GM21717 (cell line): ENCODE measurements around the gene FER.
"Not testable (repeated sequence)": the region's sequence is repeated elsewhere in the genome, so short reads cannot be mapped to it uniquely, and the experiment has no call there.

ENCODE experiments used
- ATAC-seq: cut with Tn5 transposase; IDR thresholded peaks from one replicate; pipeline ENCODE4 v1.9.1; 2021; ENCODE audit warnings: mild to moderate bottlenecking, moderate library complexity; ENCODE audit not compliant: unreplicated experiment

FER gene

GRCh38 chr5:109028608-109029299 lies 281.1 kb downstream of the FER start:
- ATAC-seq, result peak; percentile 83

GRCh38 chr5:109029847-109030246 lies 282.1 kb downstream of the FER start:
- no peak for ATAC-seq

GRCh38 chr5:109030360-109031143 lies 282.9 kb downstream of the FER start:
- no peak for ATAC-seq

GRCh38 chr5:109034306-109034705 lies 286.6 kb downstream of the FER start:
- ATAC-seq, result no peak

DNA sequence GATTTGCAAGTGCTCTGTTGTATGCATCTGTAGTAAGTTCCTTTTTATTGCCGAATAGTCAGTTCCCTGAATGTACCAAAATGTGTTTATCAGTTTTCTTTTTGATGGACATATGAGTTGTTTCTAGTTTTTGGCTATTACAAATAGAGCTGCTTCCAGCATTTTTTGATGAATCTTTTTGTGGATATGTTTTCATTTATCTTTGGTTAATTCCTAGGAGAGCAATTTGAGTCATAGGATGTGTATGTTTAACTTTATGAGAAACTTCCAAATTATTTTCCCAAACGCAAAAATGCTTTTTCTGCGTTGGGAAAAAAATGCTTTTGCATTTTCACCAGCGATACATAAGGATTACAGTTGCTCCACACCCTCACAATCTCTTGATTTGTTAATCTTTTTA lies 287.7 kb downstream of the FER start:
- no peak for ATAC-seq

DNA sequence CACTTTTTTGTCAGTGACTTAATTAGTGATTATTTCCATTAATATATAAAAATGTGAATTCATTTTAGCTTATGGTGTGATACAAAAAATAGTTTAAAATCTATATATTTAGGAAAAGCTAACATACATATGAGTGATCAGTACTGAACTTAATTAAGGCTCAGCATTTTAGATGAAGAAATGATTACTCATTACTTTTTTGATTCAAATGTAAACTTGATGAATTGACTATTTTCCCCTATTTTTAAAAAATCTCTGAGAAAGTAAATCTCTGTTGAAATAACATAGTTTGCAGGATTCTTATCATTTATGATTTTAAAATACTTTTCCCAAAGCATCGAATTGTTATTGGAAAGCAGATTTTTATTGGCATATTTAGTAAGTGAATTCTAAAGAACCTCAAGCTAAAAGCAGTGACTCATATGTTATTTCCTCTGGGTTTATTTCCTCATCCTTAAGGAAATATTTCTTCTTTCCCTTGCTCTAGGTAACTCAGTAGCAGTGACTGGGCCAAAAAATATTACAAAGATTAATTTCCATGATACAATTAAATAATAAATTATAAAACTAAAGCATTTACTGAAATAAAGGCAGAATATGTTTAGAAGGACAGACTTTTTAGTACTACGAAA lies 290.6 kb downstream of the FER start:
- no peak for ATAC-seq

DNA sequence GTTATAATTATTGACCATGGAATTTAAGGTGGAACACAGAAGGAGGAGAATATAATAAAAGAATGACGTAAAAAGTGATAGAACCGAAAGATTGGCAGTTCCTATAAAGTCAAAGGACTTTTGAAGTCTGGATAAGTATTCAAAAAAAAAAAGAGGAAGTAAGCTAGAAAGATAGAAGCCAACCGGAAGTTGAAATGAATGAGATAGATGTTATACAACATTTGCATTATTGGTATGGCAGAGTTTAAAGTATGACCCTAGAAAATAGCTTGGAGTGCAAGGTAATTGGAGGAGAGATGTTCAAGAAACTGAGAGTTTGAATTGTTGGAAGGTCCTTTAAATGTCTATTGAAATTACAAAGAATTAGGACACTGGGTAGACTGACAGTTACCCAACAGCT lies 293.6 kb downstream of the FER start:
- no peak for ATAC-seq

GRCh38 chr5:109045710-109046109 lies 298.0 kb downstream of the FER start:
- no peak for ATAC-seq

DNA sequence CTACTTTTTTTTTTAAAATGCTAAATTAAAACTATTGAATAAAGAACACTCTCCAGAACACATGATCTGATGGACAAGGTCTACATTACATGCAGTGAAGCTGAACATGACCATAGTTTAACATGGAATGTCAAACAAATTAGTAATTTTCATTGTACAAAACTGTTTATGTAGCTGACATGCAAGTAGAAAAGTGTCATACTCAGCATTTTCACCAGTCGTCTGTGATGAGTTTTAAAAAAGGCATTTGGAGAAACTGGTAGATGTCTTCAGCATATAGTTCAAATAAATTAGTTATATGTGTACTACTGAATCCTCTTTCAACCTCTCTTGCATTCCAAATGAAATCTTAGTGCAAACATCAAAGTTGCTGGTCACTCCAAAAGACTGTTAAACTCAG lies 301.9 kb downstream of the FER start:
- no peak for ATAC-seq

DNA sequence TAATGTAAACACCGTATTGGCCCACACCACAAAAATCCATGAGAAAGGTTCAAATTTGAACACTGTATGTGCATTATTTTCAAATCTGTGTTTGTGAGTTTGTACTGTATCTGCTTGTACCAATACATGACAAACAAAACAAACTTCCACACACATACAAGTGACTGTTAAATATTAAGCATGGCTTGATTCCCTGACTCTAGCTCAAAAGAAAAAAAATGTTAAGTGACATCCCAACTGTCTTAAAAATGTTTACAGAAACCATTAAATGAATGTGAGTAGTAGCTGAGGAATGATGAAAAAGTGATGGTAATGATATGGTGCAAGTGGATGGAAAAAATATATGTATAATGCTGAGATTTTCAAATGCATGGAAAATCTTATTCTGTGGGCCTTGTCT lies 302.6 kb downstream of the FER start:
- not testable (repeated sequence) for ATAC-seq

DNA sequence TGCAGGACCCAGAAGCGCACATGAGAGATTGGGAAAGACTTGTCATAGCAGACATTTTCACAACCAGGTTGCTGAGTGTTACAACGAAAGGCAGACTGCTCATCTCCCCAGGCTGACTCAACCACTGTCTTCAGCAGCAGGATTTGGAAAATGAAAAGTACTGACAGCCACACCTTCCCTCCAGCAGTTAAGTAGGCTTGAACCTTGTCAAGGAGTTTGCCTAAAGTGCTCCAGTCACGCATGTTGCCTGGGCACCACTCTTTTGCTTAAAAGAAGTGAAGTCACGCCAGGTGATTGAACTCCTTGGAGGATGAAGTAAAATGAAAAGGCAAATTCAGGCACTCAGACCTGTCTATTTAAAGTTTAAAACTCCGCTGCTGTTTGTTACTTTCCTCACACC lies 304.5 kb downstream of the FER start:
- not testable (repeated sequence) for ATAC-seq

DNA sequence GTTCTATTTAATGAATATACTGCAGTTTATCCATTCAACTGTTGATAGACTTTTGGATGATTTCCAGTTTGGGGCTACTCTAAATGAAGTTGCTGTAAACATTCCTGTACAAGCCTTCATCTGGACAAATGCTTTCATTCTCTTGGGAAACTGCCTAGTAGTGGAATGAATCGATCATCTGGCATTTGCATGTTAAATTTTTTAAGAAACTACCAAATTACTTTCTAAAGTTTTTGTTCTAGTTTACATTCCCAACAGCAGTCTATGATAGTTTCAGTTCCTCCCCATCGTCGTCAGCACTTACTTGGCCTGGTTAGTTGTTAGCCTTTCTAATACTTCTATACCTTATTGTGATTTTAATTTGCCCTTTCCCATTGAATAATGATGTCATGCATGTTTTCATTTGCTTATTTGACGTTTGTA lies 306.3 kb downstream of the FER start:
- peak; percentile 82 for ATAC-seq

- ATAC-seq, result no peak
Measured at GRCh38 chr5:109060378-109061025, 312.8 kb downstream of the FER start.

- ATAC-seq, result no peak
Measured at GRCh38 chr5:109062664-109063063, 315.0 kb downstream of the FER start.

GRCh38 chr5:109063223-109063622 lies 315.5 kb downstream of the FER start:
- ATAC-seq, result no peak

DNA sequence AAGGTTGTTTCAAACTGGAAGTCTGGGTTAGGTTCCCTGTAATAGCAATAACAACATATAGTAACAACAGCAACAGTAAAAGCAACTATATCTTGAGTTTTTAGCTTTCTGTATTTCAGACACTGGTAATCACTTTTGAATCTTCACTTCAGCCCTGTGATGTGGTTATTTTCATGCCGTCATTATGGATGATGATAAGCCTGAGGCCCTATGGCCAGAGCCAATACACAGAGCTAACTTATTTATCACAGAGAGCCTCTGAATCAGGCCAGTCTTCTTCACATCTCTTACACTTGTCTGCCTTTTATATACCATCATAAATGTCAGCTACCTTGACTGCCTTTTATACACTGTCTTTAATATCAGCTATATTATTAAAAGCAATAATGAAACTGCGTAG lies 329.0 kb downstream of the FER start:
- ATAC-seq, result no peak

GRCh38 chr5:109078448-109078847 lies 330.8 kb downstream of the FER start:
- ATAC-seq, result no peak

DNA sequence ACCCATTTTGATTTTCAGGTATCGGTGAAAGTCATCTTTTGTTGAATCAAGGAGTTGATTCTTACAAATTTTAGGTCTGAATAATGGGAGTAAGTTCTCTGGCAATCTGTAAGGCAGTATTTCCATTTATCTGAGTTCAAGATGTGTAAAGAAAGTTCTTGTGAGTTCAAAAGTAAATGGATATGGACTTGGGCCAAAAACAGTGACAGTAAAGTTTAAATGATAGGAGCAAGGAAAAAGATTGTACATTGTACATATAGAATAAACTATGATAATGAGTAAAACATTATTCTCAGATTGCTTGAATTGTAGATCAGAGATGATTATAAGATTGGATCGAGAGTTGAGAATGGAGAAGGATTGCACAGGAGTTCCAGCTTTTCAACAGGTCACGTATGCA lies 332.8 kb downstream of the FER start:
- ATAC-seq, result no peak

DNA sequence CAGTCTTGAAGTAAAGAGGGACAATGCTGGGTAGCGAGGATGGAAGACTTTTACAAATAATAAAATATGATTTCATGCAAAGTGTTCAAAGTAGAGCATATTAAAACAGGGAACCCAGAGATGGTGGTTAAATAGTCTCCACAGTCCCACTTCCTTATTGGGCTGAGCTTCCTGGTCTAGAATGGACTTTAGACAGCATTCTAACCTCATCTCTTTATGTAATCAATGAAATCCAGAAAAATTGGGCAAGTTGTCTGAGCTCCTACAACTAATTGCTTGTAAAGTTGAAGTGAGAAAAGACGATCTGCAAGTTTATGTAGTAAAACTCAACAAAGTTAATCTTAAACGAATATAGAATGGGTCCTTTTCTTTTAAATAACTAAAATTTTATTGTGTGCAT lies 333.2 kb downstream of the FER start:
- ATAC-seq, result no peak

GRCh38 chr5:109083937-109084336 lies 336.2 kb downstream of the FER start:
- ATAC-seq, result no peak

- no peak for ATAC-seq
Measured at GRCh38 chr5:109089191-109089590, 341.5 kb downstream of the FER start.

DNA sequence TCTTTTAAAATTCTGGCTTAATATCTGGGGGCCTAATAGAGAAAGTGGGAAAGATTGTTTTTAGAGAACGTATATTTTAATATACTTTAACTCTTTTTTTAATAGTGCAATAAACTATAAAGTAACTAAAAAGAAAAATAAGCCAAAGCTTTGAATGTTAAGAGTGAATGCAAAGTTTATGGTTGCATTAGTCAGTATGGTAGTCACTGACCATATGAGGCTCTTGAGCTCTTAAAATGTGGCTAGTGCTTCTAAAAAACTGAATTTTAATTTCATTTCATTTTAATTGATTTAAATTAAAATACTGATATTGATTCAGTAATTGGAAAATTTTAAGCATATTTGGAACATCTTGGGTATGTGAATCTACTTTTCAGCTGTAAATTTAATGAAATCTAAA lies 351.4 kb downstream of the FER start:
- no peak for ATAC-seq
